Stimulated activated naive B cell treated with anti-CD40 and anti-IgM and Interleukin-4, amounts not matched to agents 10 μg/mL and 1 μg/mL and 100 μg/mL, for 72 hours (primary cell): Measurements from ENCODE around the gene LMF2.
A peak's percentile ranks its signal among the peaks of the same experiment; 100 is the strongest.

Source experiments
- ATAC-seq, 2 donors: fragments of 150-1000 bp; cut with Tn5 transposase; replicated peaks; 2 replicates each; pipeline ENCODE4 v1.10.0; 2021; ENCODE audit warnings: moderate library complexity in 1 of 2
- DNase-seq: peaks from one replicate; pipeline ENCODE4 v3.0.0; 2021
- H3K27ac Mint-ChIP-seq: one replicate; pipeline ENCODE4 v1.8.0; 2022; ENCODE audit warnings: mild to moderate bottlenecking, mixed read lengths
- H3K27me3 Mint-ChIP-seq, 2 donors: one replicate each; pipeline ENCODE4 v1.8.0; 2022; ENCODE audit warnings: mixed read lengths in 2 of 2
- H3K36me3 Mint-ChIP-seq, 2 donors: one replicate each; pipeline ENCODE4 v1.8.0; 2022; ENCODE audit warnings: mixed read lengths in 2 of 2, mild to moderate bottlenecking in 1 of 2
- H3K4me1 Mint-ChIP-seq, 2 donors: one replicate each; pipeline ENCODE4 v1.8.0; 2022; ENCODE audit warnings: mixed read lengths in 2 of 2, mild to moderate bottlenecking in 1 of 2
- H3K4me3 Mint-ChIP-seq, 2 donors: one replicate each; pipeline ENCODE4 v1.8.0; 2022; ENCODE audit warnings: mild to moderate bottlenecking in 2 of 2, mixed read lengths in 2 of 2, moderate library complexity in 1 of 2
- H3K9me3 Mint-ChIP-seq, 2 donors: one replicate each; pipeline ENCODE4 v1.8.0; 2022; ENCODE audit warnings: mixed read lengths in 2 of 2, mild to moderate bottlenecking in 1 of 2

LMF2 gene

DNA sequence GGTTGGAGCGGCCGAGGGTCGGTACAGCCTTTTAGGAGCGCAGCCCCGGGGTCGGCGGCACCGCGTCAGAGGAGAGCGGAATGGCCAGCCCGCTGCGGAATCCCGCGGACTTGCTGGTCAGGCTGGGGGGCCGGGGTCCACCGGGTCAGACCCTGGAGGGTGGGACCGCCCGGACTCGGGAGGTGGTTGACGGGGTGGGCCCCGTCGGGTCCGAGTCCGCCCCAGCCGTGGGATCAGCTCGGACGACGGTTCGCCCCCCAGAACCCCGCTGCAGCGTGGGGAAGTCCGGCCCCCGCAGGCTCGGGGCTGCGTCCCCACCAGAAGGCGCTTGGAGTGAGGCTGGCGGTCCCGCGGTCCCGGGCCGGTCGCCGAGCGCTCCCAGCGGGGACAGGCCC is 26.5 kb downstream of the LMF2 start:
- no peak for DNase-seq
- H3K4me1 Mint-ChIP-seq: peaks cover 12 to 14% of the 10 kb centered on the region in 2 donors
- peaks cover 9 to 15% of the 10 kb centered on the region in 2 donors for H3K27me3 Mint-ChIP-seq
- H3K27ac Mint-ChIP-seq: no peak overlapping the region
- peak overlapping the region; percentile 35 to 57 for H3K4me3 Mint-ChIP-seq
- no peaks in the 10 kb centered on the region for H3K36me3 Mint-ChIP-seq
- no peak for ATAC-seq
- H3K9me3 Mint-ChIP-seq: no peaks in the 10 kb centered on the region

DNA sequence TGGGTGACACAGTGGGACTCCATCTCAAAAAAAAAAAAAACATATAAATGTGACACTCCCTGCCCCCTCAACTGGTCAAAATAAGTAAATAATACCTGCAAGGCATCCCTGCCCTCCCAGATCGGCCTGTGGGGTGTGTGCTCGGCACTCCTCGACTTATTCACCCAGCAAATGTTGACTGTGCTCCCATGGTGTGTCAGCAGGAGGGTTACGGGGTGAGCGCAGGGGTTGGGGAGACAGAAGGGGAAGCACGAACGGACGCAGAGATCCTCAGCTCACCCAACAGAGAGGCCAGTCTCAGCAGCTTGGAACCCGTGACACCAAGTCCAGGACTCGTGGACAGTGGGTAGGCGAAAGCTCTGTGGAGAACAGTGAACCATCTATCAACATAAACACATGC is 27.8 kb downstream of the LMF2 start:
- Mint-ChIP-seq H3K4me3 (no peak overlapping the region), H3K9me3 (no peaks in the 10 kb centered on the region), H3K36me3 (no peaks in the 10 kb centered on the region), H3K27me3 (peaks cover 9 to 15% of the 10 kb centered on the region in 2 donors), H3K4me1 (peaks cover 18 to 20% of the 10 kb centered on the region in 2 donors), H3K27ac (no peak overlapping the region)
- no peak for ATAC-seq
- DNase-seq: no peak

DNA sequence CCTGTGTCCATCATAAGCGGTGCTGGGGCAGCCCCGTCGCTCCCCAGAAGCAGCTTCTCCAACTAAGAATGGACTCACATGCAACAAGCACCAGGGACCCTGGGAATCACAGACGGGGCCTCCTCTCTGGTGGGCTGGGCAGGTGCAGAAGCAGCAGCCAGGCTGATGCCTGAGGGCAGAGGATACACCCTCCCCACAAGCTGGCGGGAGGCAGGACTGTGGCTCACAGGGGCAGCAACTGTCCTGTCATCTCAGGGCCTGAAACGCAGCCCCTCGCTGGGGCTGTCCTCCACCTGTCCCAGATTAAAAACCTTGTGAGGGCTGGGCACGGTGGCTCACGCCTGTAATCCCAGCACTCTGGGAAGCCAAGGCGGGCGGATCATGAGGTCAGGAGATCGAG is 29.6 kb downstream of the LMF2 start:
- Mint-ChIP-seq H3K4me1 (peaks cover 27 to 34% of the 10 kb centered on the region in 2 donors), H3K9me3 (no peaks in the 10 kb centered on the region), H3K4me3 (no peak overlapping the region), H3K36me3 (peaks cover 0 to 5% of the 10 kb centered on the region in 2 donors), H3K27ac (no peak overlapping the region), H3K27me3 (peaks cover 9 to 15% of the 10 kb centered on the region in 2 donors)
- DNase-seq (no peak), ATAC-seq (no peak)

DNA sequence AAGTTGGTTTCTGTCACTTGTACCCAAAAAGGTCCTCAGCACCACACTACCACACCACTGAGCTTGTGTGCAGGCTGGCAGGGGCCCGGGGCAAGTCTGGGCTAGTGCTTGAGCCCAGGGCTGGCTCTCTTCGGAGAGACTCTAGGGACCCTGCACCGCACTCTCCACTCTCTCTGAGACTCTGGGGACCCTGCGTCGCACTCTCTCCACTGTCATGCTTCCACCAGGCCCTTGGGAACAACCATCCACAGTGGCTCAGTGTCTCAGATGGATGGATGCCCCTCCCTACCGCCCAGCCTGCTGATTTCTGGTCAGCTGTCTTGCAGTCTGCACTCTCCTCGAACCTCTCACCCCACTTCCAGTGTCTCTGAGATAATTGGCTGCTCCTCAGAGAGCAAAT is 30.6 kb downstream of the LMF2 start:
- H3K4me3 Mint-ChIP-seq: peak overlapping the region; percentile 4 to 49
- peaks cover 0 to 7% of the 10 kb centered on the region in 2 donors for H3K36me3 Mint-ChIP-seq
- peaks cover 9 to 15% of the 10 kb centered on the region in 2 donors for H3K27me3 Mint-ChIP-seq
- DNase-seq (no peak), ATAC-seq (no peak)
- H3K9me3 Mint-ChIP-seq: no peaks in the 10 kb centered on the region
- peak overlapping the region; percentile 68 for H3K27ac Mint-ChIP-seq
- H3K4me1 Mint-ChIP-seq: peaks cover 33 to 41% of the 10 kb centered on the region in 2 donors

DNA sequence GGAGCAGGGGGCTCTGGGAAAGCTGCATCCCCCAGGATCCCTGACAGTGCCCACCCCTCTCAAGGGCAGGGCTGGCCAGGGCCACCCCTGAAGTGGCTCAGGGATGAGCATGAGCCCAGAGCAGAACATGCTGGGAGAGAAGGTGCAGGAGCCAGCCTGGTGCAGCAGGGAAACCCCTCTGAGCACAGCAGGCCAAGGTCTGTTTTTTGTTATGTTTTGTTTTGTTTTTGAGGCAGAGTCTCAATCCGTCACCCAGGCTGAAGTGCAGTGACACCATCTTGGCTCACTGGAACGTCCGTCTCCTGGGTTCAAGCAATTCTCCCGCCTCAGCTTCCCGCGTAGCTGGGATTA is 31.9 kb downstream of the LMF2 start:
- Mint-ChIP-seq H3K4me3 (peak overlapping the region; percentile 83 to 88), H3K36me3 (peaks cover 1 to 7% of the 10 kb centered on the region in 2 donors), H3K27ac (peak overlapping the region; percentile 67), H3K4me1 (peaks cover 45 to 52% of the 10 kb centered on the region in 2 donors), H3K27me3 (peaks cover 9 to 12% of the 10 kb centered on the region in 2 donors), H3K9me3 (no peaks in the 10 kb centered on the region)
- DNase-seq: no peak
- no peak for ATAC-seq

DNA sequence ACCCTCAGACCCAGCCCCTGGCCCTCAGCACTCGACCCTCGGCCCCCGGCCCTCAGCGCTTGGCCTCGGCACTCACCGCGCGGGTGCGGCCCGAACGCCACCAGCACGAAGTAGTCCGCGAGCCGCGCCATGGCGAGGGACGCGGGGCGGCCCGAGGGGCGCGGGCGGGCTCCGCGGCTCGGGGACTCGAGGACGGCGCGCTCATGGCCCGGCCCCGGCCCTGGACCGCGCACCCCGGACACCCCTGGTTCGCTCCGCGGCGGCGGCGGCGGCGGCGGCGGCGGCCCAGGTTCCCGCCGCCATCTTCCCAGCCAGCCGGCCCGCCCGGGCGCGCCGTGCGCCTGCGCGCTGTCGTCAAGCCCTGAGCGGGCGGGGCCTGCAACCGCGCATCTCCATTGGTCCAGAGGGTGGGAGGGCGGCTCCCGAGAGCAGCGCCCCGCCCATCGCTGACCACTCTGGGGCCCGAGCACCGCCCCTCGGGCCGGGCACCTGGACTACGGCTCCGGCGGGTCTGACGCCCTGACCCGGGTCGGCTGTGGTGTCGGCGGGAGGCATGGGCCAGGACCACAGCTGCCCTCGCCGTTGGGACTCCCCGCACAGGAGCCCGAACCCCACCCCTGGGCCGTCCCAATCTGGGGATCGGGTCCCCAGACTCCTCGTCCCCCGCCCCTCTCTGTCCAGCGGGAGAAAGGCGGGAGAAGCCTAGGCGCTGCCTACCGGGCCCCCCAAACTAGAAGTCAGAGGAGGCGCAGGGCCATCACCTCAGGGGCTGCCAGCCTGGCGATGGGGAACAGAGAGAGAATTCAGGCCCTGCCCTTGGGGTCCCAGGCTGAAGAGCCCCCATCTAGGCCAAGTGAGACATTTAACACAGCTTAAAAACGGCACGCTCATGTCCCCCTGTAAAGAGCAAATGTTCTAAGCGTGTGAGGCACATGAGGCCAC is 32.5 kb downstream of the LMF2 start, which contains the start of gene SBF1:
SBF1 (minus strand) TSS at position 326 of the 942 bp plus-strand sequence; CDS start at position 131, 195 bp downstream.
- H3K36me3 Mint-ChIP-seq: peaks cover 1 to 7% of the 10 kb centered on the region in 2 donors
- ATAC-seq (peak; percentile 80 to 83), DNase-seq (peak; percentile 86)
- peak within 1 kb of the TSS; percentile 88 to 93 for H3K4me3 Mint-ChIP-seq
- H3K4me1 Mint-ChIP-seq: peaks cover 48 to 58% of the 10 kb centered on the region in 2 donors
- H3K27me3 Mint-ChIP-seq: peaks cover 4 to 6% of the 10 kb centered on the region in 2 donors
- peak within 1 kb of the TSS; percentile 89 for H3K27ac Mint-ChIP-seq
- H3K9me3 Mint-ChIP-seq: no peaks in the 10 kb centered on the region

DNA sequence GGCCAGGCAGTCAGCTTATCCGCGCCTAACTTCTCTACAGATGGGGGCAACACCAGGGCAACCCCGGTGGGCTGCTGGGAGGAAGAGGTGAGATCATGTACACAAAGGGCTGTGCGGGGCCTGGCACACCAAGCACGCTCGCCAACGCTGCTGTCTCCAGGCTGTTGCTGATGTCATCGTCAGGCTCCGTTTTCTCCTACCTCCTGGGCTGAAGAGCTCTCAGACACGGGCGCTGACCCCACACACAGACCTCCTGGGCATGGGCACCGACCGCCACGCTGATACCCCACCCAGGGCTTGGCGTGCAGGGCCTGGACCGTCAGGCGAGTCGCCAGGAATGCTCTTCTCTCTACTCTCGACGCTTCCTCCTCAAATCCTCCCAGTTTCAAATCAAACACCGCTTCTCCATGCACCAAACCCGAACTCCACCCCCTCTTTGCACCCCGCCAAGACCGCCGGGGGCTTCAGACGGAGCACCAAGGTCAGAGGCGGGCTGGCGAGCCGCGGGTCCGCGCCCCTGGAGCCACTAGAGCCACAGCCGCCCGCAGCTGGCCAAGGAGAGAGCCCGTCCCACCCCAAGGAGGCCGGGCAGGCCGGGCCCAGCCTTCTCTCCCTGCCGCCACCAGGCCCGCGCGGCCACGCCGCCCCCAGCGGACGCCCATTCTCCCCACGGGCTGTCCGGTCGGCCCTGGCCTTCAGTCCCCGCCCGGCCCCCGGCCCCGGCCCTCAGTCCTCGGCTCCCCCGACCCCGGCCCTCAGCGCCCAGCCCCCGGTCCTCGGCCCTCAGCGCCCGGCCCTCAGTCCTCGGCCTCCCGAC is 33.4 kb downstream of the LMF2 start:
- H3K27me3 Mint-ChIP-seq: peaks cover 0 to 4% of the 10 kb centered on the region in 2 donors
- H3K36me3 Mint-ChIP-seq: peaks cover 1 to 7% of the 10 kb centered on the region in 2 donors
- ATAC-seq (no peak), DNase-seq (no peak)
- peak overlapping the region; percentile 89 for H3K27ac Mint-ChIP-seq
- H3K9me3 Mint-ChIP-seq: no peaks in the 10 kb centered on the region
- peak overlapping the region; percentile 88 to 93 for H3K4me3 Mint-ChIP-seq
- H3K4me1 Mint-ChIP-seq: peaks cover 56 to 67% of the 10 kb centered on the region in 2 donors

DNA sequence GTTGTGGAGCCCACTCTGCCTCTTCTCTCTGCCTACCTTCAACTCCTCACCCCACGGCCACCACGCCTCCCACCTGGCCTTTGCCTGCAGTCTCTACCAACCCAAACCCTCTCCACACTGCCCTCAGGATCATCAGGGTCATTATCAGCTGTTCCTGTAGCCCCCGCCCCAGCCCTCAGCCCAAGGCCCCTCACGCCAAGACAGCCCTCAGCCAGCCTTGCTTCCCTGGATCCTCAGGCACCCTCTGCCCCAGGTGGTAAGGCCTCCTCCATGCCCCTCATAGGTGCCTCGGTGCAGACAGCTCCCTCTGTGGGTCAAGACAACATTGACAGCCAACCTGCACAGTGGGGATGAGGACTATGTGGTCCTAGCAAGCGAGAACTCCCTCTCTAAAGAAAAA is 34.4 kb downstream of the LMF2 start:
- DNase-seq: no peak
- no peaks in the 10 kb centered on the region for H3K27me3 Mint-ChIP-seq

DNA sequence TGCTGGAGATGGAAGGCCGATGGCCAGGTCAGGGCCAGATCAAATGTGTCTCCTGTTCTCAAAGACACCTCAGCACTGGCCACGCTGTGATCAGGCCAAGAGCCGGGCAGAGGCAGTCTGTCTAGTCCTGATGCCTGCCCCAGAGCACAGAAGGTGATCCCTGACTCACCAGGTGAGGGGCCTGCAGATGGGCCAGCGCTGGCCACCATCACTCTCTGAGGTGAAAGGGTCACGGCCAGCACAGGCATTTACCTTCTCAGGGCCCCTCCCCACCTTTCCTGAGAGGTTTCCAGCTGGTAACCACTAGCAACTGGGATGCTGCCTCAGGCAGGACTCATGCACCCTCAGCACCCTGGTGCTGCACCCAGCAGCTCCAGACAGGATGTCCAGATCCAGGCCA is 35.5 kb downstream of the LMF2 start:
- Mint-ChIP-seq H3K36me3 (peaks cover 2 to 15% of the 10 kb centered on the region in 2 donors), H3K4me3 (no peak overlapping the region), H3K4me1 (peaks cover 67 to 78% of the 10 kb centered on the region in 2 donors), H3K27me3 (no peaks in the 10 kb centered on the region), H3K27ac (no peak overlapping the region), H3K9me3 (no peaks in the 10 kb centered on the region)
- ATAC-seq (no peak), DNase-seq (no peak)

More for the DNA sequence above, 34.4 kb downstream of the LMF2 start:
- no peak for ATAC-seq
- Mint-ChIP-seq H3K4me1 (peaks cover 63 to 77% of the 10 kb centered on the region in 2 donors), H3K9me3 (no peaks in the 10 kb centered on the region), H3K36me3 (peaks cover 1 to 11% of the 10 kb centered on the region in 2 donors), H3K27ac (peak overlapping the region; percentile 56), H3K4me3 (peak overlapping the region; percentile 88 to 93)

DNA sequence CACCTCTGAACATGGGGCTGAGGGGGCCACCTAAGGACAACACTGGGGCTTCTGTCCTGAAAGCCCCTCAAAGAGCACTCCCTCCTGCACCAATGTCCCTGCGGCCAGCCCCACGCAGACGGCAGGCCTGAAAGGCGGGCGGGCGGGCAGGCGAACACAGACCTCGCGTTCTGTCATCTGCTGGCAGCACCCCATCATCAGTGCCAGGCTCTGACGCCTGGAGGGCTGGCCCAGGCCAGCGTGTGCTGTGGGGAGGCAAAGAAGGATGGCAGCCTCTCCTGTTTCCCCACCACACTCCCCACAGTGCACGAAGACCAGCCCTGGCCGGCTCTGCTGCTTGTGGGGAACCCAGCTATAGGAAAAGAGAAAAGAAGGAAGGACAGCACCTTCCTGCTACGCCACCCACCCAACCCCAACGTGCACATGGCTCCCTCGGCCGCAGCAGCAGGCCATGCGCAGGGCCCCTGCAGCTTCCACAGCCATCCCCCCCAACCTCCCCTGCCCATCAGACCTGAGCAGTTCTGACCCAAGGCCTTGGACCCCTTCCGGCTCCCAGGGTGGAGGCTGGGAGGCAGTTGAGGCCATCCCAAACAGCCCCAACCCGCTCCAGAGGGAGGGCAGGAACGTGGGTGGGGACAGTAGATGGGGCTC is 36.2 kb downstream of the LMF2 start:
- H3K4me3 Mint-ChIP-seq: peak overlapping the region; percentile 65 to 80
- ATAC-seq (no peak), DNase-seq (no peak)
- peaks cover 68 to 82% of the 10 kb centered on the region in 2 donors for H3K4me1 Mint-ChIP-seq
- peak overlapping the region; percentile 92 for H3K27ac Mint-ChIP-seq
- H3K36me3 Mint-ChIP-seq: peaks cover 8 to 22% of the 10 kb centered on the region in 2 donors
- H3K9me3 Mint-ChIP-seq: no peaks in the 10 kb centered on the region
- H3K27me3 Mint-ChIP-seq: no peaks in the 10 kb centered on the region

DNA sequence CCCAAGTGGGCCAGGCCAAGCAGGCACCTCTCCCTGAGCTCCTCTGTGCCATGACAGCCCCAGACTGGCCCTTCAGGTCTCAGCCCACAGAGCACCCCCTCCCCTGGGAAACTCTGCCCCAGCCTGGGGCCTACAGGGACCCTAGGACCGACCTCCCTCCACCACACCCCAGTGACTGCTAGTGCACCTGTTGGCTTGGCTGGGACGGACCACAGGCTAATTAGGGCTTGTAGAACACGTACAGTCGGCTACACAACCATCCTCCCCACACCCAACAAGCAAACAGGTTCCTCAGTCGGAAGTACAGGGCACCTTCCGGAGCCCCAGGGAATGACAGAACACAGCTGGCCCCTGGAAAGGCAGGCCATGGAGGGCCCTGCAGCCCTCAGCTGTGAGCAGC is 37.0 kb downstream of the LMF2 start:
- DNase-seq (no peak), ATAC-seq (no peak)
- Mint-ChIP-seq H3K27me3 (no peaks in the 10 kb centered on the region), H3K36me3 (peaks cover 13 to 28% of the 10 kb centered on the region in 2 donors), H3K27ac (peak overlapping the region; percentile 92), H3K4me3 (peak overlapping the region; percentile 65 to 80), H3K4me1 (peaks cover 67 to 83% of the 10 kb centered on the region in 2 donors), H3K9me3 (no peaks in the 10 kb centered on the region)

DNA sequence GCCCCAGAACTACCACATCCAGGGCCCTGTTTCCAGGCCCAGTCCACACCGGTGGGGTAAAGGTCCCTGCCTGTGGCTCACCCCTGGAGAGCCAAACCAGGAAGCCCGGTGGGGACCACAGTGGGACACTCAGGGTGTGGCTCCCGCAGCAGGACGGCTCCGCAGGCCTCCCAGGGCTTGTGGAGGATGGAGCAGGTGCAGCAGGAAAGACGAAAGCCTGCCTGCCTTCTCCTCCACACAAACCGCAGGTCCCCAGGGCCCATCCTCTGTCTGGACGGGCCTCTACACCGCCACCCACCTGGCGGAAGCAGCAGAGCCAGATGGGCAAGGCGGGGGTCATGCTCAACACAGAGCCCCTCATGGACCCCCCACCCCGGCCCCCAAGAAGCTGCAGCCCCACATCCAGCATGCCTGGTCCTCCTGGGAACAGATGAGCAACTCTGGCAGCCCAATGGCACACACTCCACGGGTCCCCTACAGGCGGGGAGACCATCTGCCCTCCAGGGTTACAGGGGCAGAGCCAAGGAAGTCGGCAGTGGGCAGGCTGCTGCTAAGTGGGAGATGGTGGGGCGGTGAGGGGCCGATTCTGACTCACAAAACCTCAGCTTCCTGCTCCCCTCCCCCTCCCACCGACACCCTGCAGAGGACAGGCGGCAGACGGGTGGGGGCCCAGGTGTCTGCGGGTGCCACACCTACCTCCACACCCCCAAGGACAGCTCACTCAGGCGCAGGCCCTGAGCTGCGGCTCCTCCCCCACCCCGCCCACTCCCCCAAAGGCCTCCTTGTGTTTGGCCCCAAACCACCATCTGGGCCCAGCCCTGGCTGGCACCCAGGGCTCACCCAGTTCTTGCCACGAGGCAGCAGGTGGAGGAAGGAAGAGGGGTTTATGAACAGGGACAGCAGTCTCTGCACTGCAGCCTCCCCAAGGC is 37.9 kb downstream of the LMF2 start:
- Mint-ChIP-seq H3K4me3 (peak overlapping the region; percentile 65 to 80), H3K9me3 (no peaks in the 10 kb centered on the region), H3K27ac (peak overlapping the region; percentile 92), H3K4me1 (peaks cover 62 to 77% of the 10 kb centered on the region in 2 donors), H3K36me3 (peaks cover 13 to 29% of the 10 kb centered on the region in 2 donors), H3K27me3 (no peaks in the 10 kb centered on the region)
- ATAC-seq (peak; percentile 78 to 85), DNase-seq (peak; percentile 90)

DNA sequence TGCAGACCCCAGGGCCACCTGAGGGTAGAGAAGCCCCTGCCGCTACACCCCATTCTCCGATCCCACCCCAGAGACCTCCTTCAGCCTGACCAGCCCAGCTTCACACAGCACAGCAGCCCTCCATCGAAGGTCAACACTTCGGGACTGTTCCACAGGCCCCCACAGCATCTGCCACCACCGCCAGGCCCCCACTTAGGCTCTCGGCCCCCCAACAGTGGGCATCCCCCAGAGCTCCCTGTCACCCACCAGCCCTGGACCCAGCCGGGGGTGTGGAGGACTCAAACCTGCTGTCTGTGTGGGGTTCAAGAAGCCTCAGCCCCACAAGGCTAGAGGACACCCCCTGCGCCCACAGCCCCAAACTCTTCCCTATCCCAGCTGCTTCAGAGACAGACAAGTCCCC is 38.9 kb downstream of the LMF2 start:
- Mint-ChIP-seq H3K27ac (peak overlapping the region; percentile 92), H3K4me3 (peak overlapping the region; percentile 65 to 80), H3K9me3 (no peaks in the 10 kb centered on the region), H3K36me3 (peaks cover 18 to 36% of the 10 kb centered on the region in 2 donors), H3K27me3 (no peaks in the 10 kb centered on the region), H3K4me1 (peaks cover 57 to 70% of the 10 kb centered on the region in 2 donors)
- DNase-seq (no peak), ATAC-seq (no peak)
